ENCODE results near the gene BAX.
A peak's percentile ranks its signal among the peaks of the same experiment; 100 is the strongest.
"Not testable (repeated sequence)": the region's sequence is repeated elsewhere in the genome, so short reads cannot be mapped to it uniquely, and the experiment has no call there.

The BAX gene

GRCh38 chr19:48913114-48913889 lies 41.4 kb upstream of the BAX start:
- ChIA-PET POLR2A (no interaction called here), CTCF (no interaction called here)

GRCh38 chr19:48914181-48914580 lies 40.5 kb upstream of the BAX start:
- TF ChIP-seq SP1 (IDR thresholded peaks at IDR 0.05): no peak
- no peak for TF ChIP-seq FOXM1 (IDR thresholded peaks at IDR 0.05; ENCODE audit: borderline replicate concordance)
- TF ChIP-seq CTBP1 (IDR thresholded peaks at IDR 0.05; ENCODE audit: borderline replicate concordance): no peak
- TF ChIP-seq L3MBTL2 (conservative IDR thresholded peaks at IDR 0.05): no peak
- TF ChIP-seq HDGF (IDR thresholded peaks at IDR 0.05; ENCODE audit: borderline replicate concordance): no peak
- no peak for TF ChIP-seq LEF1 (IDR thresholded peaks at IDR 0.05; ENCODE audit: borderline replicate concordance)
- no peak for TF ChIP-seq PKNOX1 (IDR thresholded peaks at IDR 0.05)
- TF ChIP-seq ZNF384 (IDR thresholded peaks at IDR 0.05): no peak
- no peak for TF ChIP-seq SUZ12 (IDR thresholded peaks at IDR 0.05)
- TF ChIP-seq BHLHE40 (IDR thresholded peaks at IDR 0.05; ENCODE audit: borderline replicate concordance): no peak
- no peak for TF ChIP-seq ELF4 (IDR thresholded peaks at IDR 0.05)
- no peak for TF ChIP-seq FOXK2 (IDR thresholded peaks at IDR 0.05)
- no peak for TF ChIP-seq NFRKB (IDR thresholded peaks at IDR 0.05)
- TF ChIP-seq ARNT (IDR thresholded peaks at IDR 0.05): no peak
- TF ChIP-seq TARDBP (IDR thresholded peaks at IDR 0.05): no peak
- no peak for TF ChIP-seq FOXA1 (IDR thresholded peaks at IDR 0.05)
- CTCF ChIA-PET: no interaction called here
- no peak for DNase-seq (ENCODE audit: extremely low spot score)
- POLR2A ChIA-PET: no interaction called here

More at GRCh38 chr19:48913114-48913889, 41.4 kb upstream of the BAX start:
- TF ChIP-seq LEF1 (IDR thresholded peaks at IDR 0.05; ENCODE audit: borderline replicate concordance): no peak
- peak; percentile 93 for TF ChIP-seq SUZ12 (IDR thresholded peaks at IDR 0.05)
- TF ChIP-seq L3MBTL2 (conservative IDR thresholded peaks at IDR 0.05): peak; percentile 68
- no peak for DNase-seq (ENCODE audit: extremely low spot score)

GRCh38 chr19:48915757-48916156 lies 38.9 kb upstream of the BAX start:
- no peak for TF ChIP-seq SP1 (IDR thresholded peaks at IDR 0.05)
- TF ChIP-seq FOXM1 (IDR thresholded peaks at IDR 0.05; ENCODE audit: borderline replicate concordance): no peak
- TF ChIP-seq BHLHE40 (IDR thresholded peaks at IDR 0.05; ENCODE audit: borderline replicate concordance): no peak
- no peak for TF ChIP-seq FOXK2 (IDR thresholded peaks at IDR 0.05)
- TF ChIP-seq TARDBP (IDR thresholded peaks at IDR 0.05): no peak
- TF ChIP-seq NFRKB (IDR thresholded peaks at IDR 0.05): no peak
- no peak for TF ChIP-seq L3MBTL2 (conservative IDR thresholded peaks at IDR 0.05)
- no peak for TF ChIP-seq FOXA1 (IDR thresholded peaks at IDR 0.05)
- TF ChIP-seq CTBP1 (IDR thresholded peaks at IDR 0.05; ENCODE audit: borderline replicate concordance): no peak
- TF ChIP-seq HDGF (IDR thresholded peaks at IDR 0.05; ENCODE audit: borderline replicate concordance): no peak
- no peak for TF ChIP-seq LEF1 (IDR thresholded peaks at IDR 0.05; ENCODE audit: borderline replicate concordance)
- no peak for DNase-seq (ENCODE audit: extremely low spot score)
- ChIA-PET POLR2A (interaction anchor here (1.3 kb wide), 1 partner anchor 8 kb away, joined by 3 read pairs; no protein-coding TSS in a partner anchor), CTCF (no interaction called here)

- ChIA-PET CTCF (no interaction called here), POLR2A (interaction anchor here (1.1 kb wide), 2 partner anchors 15 to 18 kb away, joined by 4 to 5 read pairs; partner anchors contain the start of gene NUCB1)
- DNase-seq (ENCODE audit: extremely low spot score): no peak
- TF ChIP-seq ZNF384 (IDR thresholded peaks at IDR 0.05): no peak
- no peak for TF ChIP-seq FOXM1 (IDR thresholded peaks at IDR 0.05; ENCODE audit: borderline replicate concordance)
Measured at GRCh38 chr19:48918071-48918470, 36.6 kb upstream of the BAX start.

- POLR2A ChIA-PET: interaction anchor here (0.8 to 1.1 kb wide), 4 partner anchors 14 to 47 kb away, joined by 3 to 5 read pairs (median 4); partner anchors contain the start of genes NUCB1 and PPP1R15A
- TF ChIP-seq L3MBTL2 (conservative IDR thresholded peaks at IDR 0.05): peak; percentile 54
- no peak for TF ChIP-seq HDGF (IDR thresholded peaks at IDR 0.05; ENCODE audit: borderline replicate concordance)
- TF ChIP-seq SUZ12 (IDR thresholded peaks at IDR 0.05): peak; percentile 92
- CTCF ChIA-PET: no interaction called here
- DNase-seq (ENCODE audit: extremely low spot score): peak; percentile 76
Measured at GRCh38 chr19:48918801-48919247, 35.9 kb upstream of the BAX start.

GRCh38 chr19:48919271-48919670 lies 35.4 kb upstream of the BAX start:
- CTCF ChIA-PET; DNase-seq (ENCODE audit: extremely low spot score): not testable (repeated sequence)
- POLR2A ChIA-PET: interaction anchor here (0.8 to 1.1 kb wide), 4 partner anchors 14 to 47 kb away, joined by 3 to 5 read pairs (median 4); partner anchors contain the start of genes NUCB1 and PPP1R15A

- DNase-seq (ENCODE audit: extremely low spot score): no peak
- no peak for TF ChIP-seq SP1 (IDR thresholded peaks at IDR 0.05)
- no peak for TF ChIP-seq SUZ12 (IDR thresholded peaks at IDR 0.05)
- TF ChIP-seq ELF4 (IDR thresholded peaks at IDR 0.05): no peak
- TF ChIP-seq TARDBP (IDR thresholded peaks at IDR 0.05): no peak
- TF ChIP-seq FOXA1 (IDR thresholded peaks at IDR 0.05): no peak
- no peak for TF ChIP-seq LEF1 (IDR thresholded peaks at IDR 0.05; ENCODE audit: borderline replicate concordance)
- TF ChIP-seq NFRKB (IDR thresholded peaks at IDR 0.05): no peak
- TF ChIP-seq BHLHE40 (IDR thresholded peaks at IDR 0.05; ENCODE audit: borderline replicate concordance): no peak
- TF ChIP-seq ARNT (IDR thresholded peaks at IDR 0.05): no peak
- no peak for TF ChIP-seq FOXM1 (IDR thresholded peaks at IDR 0.05; ENCODE audit: borderline replicate concordance)
- TF ChIP-seq ZNF384 (IDR thresholded peaks at IDR 0.05): no peak
- no peak for TF ChIP-seq FOXK2 (IDR thresholded peaks at IDR 0.05)
- TF ChIP-seq HDGF (IDR thresholded peaks at IDR 0.05; ENCODE audit: borderline replicate concordance): no peak
- no peak for TF ChIP-seq PKNOX1 (IDR thresholded peaks at IDR 0.05)
- TF ChIP-seq L3MBTL2 (conservative IDR thresholded peaks at IDR 0.05): no peak
- TF ChIP-seq CTBP1 (IDR thresholded peaks at IDR 0.05; ENCODE audit: borderline replicate concordance): no peak
- ChIA-PET CTCF (no interaction called here), POLR2A (no interaction called here)
Measured at GRCh38 chr19:48920949-48921348, 33.7 kb upstream of the BAX start.

All from HEK293T (cell line).